Gastrocnemius medialis (tissue), 4 donors: ENCODE data around the gene NRSN1. TPM values are rescaled to one million over a fixed set of nuclear protein-coding genes. Genes with fewer than 3 reads are reported as not detected.

Experiments
- ATAC-seq, 2 donors: fragments of 150-250 bp; one replicate each; pipeline ENCODE4 v1.9.1; 2016
- DNase-seq, 2 donors: peaks; one replicate each; pipeline ENCODE4 v3.0.0-alpha.2; 2019
- H3K27ac ChIP-seq, 4 donors: fragments of 200-600 bp; sonication (generic); 1 replicate in 1 of 4; 2 replicates in 3 of 4; pipeline ENCODE4 v1.5.1; 2016 to 2018; ENCODE audit warnings: mild to moderate bottlenecking in 2 of 4, moderate library complexity in 1 of 4
- H3K27me3 ChIP-seq, 3 donors: fragments of 200-600 bp; sonication (generic) in 2 of 3; 1 replicate in 1 of 3; 2 replicates in 2 of 3; pipeline versions ENCODE4 v1.5.1 to v1.6.0; 2016 to 2019; ENCODE audit warnings: mild to moderate bottlenecking in 1 of 3, moderate library complexity in 1 of 3
- H3K36me3 ChIP-seq, 2 donors: fragments of 200-600 bp; sonication (generic) in 1 of 2; one replicate each; pipeline ENCODE4 v1.5.1; 2017 to 2018
- H3K4me1 ChIP-seq, 2 donors: fragments of 200-600 bp; sonication (generic) in 1 of 2; one replicate each; pipeline ENCODE4 v1.5.1; 2016 to 2017; ENCODE audit warnings: mild to moderate bottlenecking in 2 of 2
- H3K4me3 ChIP-seq, 4 donors: fragments of 200-600 bp; sonication (generic) in 3 of 4; 1 replicate in 1 of 4; 2 replicates in 3 of 4; pipeline ENCODE4 v1.5.1; 2016 to 2019; ENCODE audit warnings: mild to moderate bottlenecking in 2 of 4
- H3K9me3 ChIP-seq, 3 donors: fragments of 200-600 bp; sonication (generic) in 2 of 3; 1 replicate in 1 of 3; 2 replicates in 2 of 3; pipeline ENCODE4 v1.5.1; 2016 to 2019
- POLR2A ChIP-seq, 2 donors: fragments of 450-650 bp; IDR thresholded peaks; one replicate each; pipeline ENCODE4 v1.6.1; 2017; ENCODE audit warnings: antibody characterized with exemption in 2 of 2, mild to moderate bottlenecking in 2 of 2, moderate library complexity in 2 of 2
- in situ Hi-C, 4 donors: fragments of 200-750 bp; cut with MboI; loops; one replicate each; pipeline versions ENCODE4 v1.15.0 to v1.8.0; 2017; ENCODE audit warnings: low sequenced_read_pairs in 4 of 4
- intact Hi-C: fragments of 100-400 bp; cut with DNase I; formaldehyde crosslinking; loops from one replicate; pipeline ENCODE4 v1.15.1; 2023; ENCODE audit warnings: low total_unique reads
- total RNA-seq, 4 donors: library from RNA; depleted of rRNA; stranded (reverse); fragments of >200 nt; gene quantifications; one replicate each; pipeline versions ENCODE4 v1.1.0 to v1.2.3, GENCODE V29; 2016
- TF ChIP-seq, protein P1 (sequence below), 5 experiments: fragments of 450-650 bp in 3 of 5; fragments of 200-600 bp in 2 of 5; sonication (generic) in 2 of 5; IDR thresholded peaks in 4 of 5; conservative IDR thresholded peaks in 1 of 5; 1 replicate in 4 of 5; 2 replicates in 1 of 5; pipeline ENCODE4 v1.5.1; 2016 to 2019; ENCODE audit warnings: antibody characterized with exemption in 5 of 5, mild to moderate bottlenecking in 3 of 5, moderate library complexity in 3 of 5

Gene NRSN1, protein sequence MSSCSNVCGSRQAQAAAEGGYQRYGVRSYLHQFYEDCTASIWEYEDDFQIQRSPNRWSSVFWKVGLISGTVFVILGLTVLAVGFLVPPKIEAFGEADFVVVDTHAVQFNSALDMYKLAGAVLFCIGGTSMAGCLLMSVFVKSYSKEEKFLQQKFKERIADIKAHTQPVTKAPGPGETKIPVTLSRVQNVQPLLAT
- not detected for total RNA-seq

DNA sequence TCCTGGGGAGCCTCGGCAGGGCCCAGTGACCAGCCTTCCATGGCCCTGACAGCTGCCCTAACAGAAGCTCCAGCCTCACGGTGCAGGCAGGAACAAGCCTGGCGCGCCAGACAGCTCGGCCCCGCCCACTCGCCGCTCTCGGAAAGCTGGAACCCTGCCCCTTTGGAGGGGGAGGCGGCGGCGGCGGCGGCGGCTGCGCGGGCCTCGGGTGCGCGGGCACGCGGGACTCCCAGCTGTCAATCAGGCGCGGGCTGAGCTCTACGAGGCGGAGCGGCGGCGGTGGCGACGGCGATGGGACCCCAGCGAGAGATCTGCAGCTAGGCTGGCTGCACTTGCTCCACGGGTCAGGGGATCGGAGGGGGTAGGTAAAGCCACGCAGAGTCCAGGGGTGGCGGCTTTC lies at the start of gene NRSN1:
TSS of gene NRSN1 (plus strand) at position 236 of the 400 bp plus-strand sequence. CDS start 8,113 bp downstream, outside the sequence.
- intact Hi-C loops = no loop called here
- in situ Hi-C loops = no loop called here
- DNase-seq = no peak

DNA sequence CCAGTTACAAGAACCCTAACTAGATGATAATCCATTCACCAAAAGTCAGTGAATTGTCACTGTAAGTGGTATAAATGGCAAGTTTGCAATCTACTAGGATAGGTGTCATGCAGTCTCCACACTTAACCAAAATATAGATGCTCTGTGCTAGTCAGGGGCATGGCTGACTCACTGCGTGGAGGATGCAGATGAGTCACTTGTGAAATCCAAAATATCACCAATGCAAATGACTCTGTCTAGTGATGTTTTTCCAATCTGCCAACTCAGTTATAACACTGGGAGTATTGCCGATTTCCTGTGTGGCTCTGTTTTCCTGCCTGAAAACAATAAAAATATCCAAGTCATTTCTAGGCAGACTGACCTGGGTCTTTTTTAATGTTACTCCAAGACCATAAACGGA lies 47.8 kb upstream of the NRSN1 start:
- no peaks in the 10 kb centered on the region for H3K9me3 ChIP-seq
- no peak overlapping the region for H3K4me3 ChIP-seq
- intact Hi-C loops (no loop called here), in situ Hi-C loops (no loop called here)
- H3K27me3 ChIP-seq = no peaks in the 10 kb centered on the region
- H3K4me1 ChIP-seq = no peaks in the 10 kb centered on the region
- ATAC-seq (no peak), DNase-seq (no peak)
- H3K36me3 ChIP-seq = no peaks in the 10 kb centered on the region
- H3K27ac ChIP-seq = no peak overlapping the region
- TF ChIP-seq POLR2A (IDR thresholded peaks at IDR 0.05) = no peak
- TF ChIP-seq, protein P1, sequence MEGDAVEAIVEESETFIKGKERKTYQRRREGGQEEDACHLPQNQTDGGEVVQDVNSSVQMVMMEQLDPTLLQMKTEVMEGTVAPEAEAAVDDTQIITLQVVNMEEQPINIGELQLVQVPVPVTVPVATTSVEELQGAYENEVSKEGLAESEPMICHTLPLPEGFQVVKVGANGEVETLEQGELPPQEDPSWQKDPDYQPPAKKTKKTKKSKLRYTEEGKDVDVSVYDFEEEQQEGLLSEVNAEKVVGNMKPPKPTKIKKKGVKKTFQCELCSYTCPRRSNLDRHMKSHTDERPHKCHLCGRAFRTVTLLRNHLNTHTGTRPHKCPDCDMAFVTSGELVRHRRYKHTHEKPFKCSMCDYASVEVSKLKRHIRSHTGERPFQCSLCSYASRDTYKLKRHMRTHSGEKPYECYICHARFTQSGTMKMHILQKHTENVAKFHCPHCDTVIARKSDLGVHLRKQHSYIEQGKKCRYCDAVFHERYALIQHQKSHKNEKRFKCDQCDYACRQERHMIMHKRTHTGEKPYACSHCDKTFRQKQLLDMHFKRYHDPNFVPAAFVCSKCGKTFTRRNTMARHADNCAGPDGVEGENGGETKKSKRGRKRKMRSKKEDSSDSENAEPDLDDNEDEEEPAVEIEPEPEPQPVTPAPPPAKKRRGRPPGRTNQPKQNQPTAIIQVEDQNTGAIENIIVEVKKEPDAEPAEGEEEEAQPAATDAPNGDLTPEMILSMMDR (IDR thresholded peaks at IDR 0.05 in 4 of 5, conservative IDR thresholded peaks at IDR 0.05 in 1 of 5) = no peak

More for the DNA sequence above, at the start of gene NRSN1:
- H3K4me1 ChIP-seq = no peaks in the 10 kb centered on the region
- H3K9me3 ChIP-seq = no peaks in the 10 kb centered on the region
- TF ChIP-seq, protein P1 (IDR thresholded peaks at IDR 0.05 in 4 of 5, conservative IDR thresholded peaks at IDR 0.05 in 1 of 5) = no peak
- no peak for TF ChIP-seq POLR2A (IDR thresholded peaks at IDR 0.05)
- H3K4me3 ChIP-seq = no peak within 1 kb of the TSS
- no peaks in the 10 kb centered on the region for H3K36me3 ChIP-seq
- no peak within 1 kb of the TSS for H3K27ac ChIP-seq
- ATAC-seq = no peak
- H3K27me3 ChIP-seq = peaks cover 0 to 11% (median 0%) of the 10 kb centered on the region in 3 donors

DNA sequence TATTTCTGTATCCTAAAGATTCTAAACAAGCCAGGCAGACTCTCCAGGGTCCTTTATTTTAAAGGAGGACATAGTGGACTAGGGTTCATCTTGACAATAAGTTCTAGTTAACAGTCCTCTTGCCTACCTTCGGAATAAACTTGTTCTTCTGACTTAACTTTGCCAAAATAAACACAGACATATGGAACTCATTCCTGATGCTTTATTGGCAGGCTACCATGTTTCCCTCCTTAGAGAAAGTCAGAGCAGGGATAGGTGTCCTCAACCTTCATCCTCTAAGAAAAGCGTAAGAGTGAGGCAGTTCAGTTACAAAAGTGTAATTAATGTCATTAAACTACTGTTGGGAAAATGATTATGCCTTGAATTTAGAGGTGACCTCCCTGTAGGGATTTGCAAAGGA lies 46.9 kb upstream of the NRSN1 start:
- ATAC-seq (no peak), DNase-seq (no peak)
- H3K4me1 ChIP-seq = no peaks in the 10 kb centered on the region

DNA sequence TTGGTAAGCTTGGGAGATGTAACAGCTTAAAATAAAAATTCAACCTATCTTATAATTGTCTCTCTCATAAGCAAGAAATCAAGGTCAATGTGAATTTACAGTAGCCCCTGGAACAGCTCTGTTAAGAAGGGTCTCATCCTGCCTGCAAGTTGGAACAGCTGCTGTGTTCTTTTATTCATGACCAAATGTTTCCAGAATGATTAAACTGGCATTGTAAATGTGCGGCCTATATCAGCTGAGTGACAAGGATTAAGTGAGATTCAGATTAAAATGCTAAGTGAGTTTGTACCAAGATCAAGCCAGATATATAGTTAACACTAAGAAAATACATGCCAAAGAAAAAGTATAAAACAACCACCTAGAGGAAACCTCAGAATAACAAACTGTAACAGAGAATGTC lies 45.3 kb upstream of the NRSN1 start:
- Histone ChIP-seq H3K27ac (no peak overlapping the region), H3K4me1 (no peaks in the 10 kb centered on the region)
- DNase-seq = no peak

More for the DNA sequence above, 46.9 kb upstream of the NRSN1 start:
- no peak overlapping the region for H3K27ac ChIP-seq
- no peaks in the 10 kb centered on the region for H3K9me3 ChIP-seq
- no peaks in the 10 kb centered on the region for H3K36me3 ChIP-seq
- no peaks in the 10 kb centered on the region for H3K27me3 ChIP-seq
- in situ Hi-C loops (no loop called here), intact Hi-C loops (no loop called here)
- no peak overlapping the region for H3K4me3 ChIP-seq
- TF ChIP-seq, protein P1 (IDR thresholded peaks at IDR 0.05 in 4 of 5, conservative IDR thresholded peaks at IDR 0.05 in 1 of 5) = no peak
- TF ChIP-seq POLR2A (IDR thresholded peaks at IDR 0.05) = no peak

More for the DNA sequence above, 45.3 kb upstream of the NRSN1 start:
- Histone ChIP-seq H3K27me3 (no peaks in the 10 kb centered on the region), H3K4me3 (no peak overlapping the region), H3K36me3 (no peaks in the 10 kb centered on the region), H3K9me3 (no peaks in the 10 kb centered on the region)
- TF ChIP-seq, protein P1 (IDR thresholded peaks at IDR 0.05 in 4 of 5, conservative IDR thresholded peaks at IDR 0.05 in 1 of 5) = no peak
- intact Hi-C loops = no loop called here
- no peak for ATAC-seq
- in situ Hi-C loops = no loop called here
